ENCODE data around the gene LGMN. TPM values are rescaled to one million over a fixed set of nuclear protein-coding genes. Genes with fewer than 3 reads are reported as not detected.

LGMN gene
- total RNA-seq, 1 experiment from 2014 or later = 48.8 TPM

DNA sequence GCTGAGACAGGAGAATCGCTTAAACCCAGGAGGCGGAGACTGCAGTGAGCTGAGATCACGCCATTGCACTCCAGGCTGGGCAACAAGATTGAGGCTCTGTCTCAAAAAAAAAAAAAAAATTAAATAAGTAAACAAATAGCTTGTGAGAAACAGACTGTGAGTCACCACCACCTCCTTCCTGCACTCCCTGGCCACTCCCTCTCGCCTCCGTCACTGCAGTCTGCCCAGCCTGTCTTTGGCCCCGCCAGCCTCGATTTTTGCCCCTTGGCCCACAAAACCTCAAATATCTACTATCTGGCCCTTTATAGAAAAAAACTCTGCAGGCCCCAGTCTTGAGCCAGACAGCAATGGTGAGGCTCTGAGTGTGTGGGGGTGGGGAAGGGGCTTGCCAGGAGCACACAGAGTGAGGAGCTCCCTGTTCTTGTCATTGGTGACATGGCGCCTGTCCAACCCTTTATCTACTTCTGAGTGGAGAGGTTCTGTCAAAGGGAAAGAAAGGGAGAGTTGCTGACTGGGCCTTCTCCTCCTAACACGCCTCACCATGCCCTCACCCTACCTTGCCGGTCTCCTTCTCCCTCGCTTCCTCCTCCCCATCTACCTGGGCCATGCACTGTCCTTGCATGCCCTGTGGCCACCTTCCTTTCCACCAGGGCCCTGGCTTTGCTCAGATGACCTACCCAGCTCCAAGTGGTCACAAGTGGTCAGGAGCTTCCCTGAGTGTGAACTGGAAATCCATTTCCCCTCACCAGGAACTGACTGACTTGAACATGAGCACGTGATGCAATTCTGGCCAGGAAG is 22.1 kb downstream of the LGMN start:
- Histone ChIP-seq H3F3A (ENCODE audit: insufficient read depth, low read depth) (peaks cover 56% of the 10 kb centered on the region), H3K9me2 (ENCODE audit: insufficient read depth) (no peaks in the 10 kb centered on the region), H3K79me2 (ENCODE audit: low read depth) (peaks cover 13% of the 10 kb centered on the region; the same call in 1 of the 2 replicates), H3K9me3 (ENCODE audit: insufficient read depth, low read depth) (no peaks in the 10 kb centered on the region), H4K20me1 (ENCODE audit: insufficient read depth) (no peaks in the 10 kb centered on the region), H3K4me3 (no peak overlapping the region), H3K4me1 (replicated peaks; ENCODE audit: insufficient read depth) (peaks cover 65% of the 10 kb centered on the region), H3K27me3 (ENCODE audit: insufficient read depth, low read depth) (no peaks in the 10 kb centered on the region), H3K4me2 (peak overlapping the region; percentile 51), H2AFZ (0 out of 2 replicates have a peak overlapping the region, but pooled peaks have one; percentile 56), H3K36me3 (ENCODE audit: low read depth) (peaks cover 4% of the 10 kb centered on the region; the same call in 1 of the 2 replicates), H3K27ac (peak overlapping the region; percentile 86)
- CTCF ChIA-PET = interaction anchor here (0.6 to 1.0 kb wide), 6 partner anchors 17 to 60 kb away, joined by 3 to 5 read pairs (median 4); no protein-coding TSS in a partner anchor
- POLR2A ChIA-PET (ENCODE audit: unreplicated experiment) = interaction anchor here (0.9 kb wide), 1 partner anchor 36 kb away, joined by 5 read pairs; no protein-coding TSS in a partner anchor
- BruUV-seq (replicated peaks) = no TSS peak
- no peak for TF ChIP-seq CTCF (conservative IDR thresholded peaks at IDR 0.05)
- TF ChIP-seq EZH2 (IDR thresholded peaks at IDR 0.05; ENCODE audit: low read depth) = no peak
- DNase-seq = peak; percentile 69 to 88
- intact Hi-C loops (cut with micrococcal nuclease; ENCODE audit: unreplicated experiment) = no loop called here

DNA sequence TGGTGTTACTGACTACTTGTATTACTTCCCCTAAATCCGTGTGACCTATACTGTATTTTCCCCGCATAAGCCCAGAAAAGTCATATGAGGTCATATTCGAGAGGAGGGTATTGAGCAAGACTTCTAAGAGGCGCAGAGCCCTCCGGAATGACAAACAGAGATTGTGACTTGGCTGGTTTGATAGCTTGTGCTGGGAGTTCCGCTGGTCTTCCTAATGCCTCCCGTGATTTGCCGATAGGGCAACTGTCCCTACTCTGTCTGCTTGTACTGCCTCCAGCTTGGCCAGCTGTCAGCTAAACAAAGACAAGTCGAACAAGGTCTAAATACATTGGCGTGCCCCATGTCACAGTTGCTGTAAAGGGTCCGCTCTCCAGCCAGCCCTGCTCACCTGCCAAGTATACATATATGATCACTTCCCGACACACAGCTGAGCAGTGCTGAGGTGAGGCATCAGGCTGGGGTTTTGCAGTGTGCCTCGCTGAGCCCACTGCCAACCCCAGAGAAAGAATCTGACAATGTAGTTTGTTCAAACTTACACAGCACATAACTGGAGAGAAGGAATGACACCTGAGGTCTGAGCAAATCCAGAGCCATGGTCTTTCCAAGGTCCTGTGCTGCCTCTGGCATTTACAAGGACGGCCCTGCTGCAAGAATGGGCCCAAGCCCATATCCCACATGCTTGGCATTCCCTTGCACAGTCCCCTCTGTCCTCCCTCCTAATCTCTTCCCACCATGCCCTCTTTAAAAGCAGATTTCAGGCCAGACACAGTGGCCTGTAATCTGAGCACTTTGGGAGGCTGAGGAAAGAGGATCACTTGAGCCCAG is 23.7 kb downstream of the LGMN start:
- DNase-seq = no peak
- Histone ChIP-seq H3K9me3 (ENCODE audit: insufficient read depth, low read depth) (no peaks in the 10 kb centered on the region), H3K4me1 (replicated peaks; ENCODE audit: insufficient read depth) (peaks cover 55% of the 10 kb centered on the region), H3K4me3 (no peak overlapping the region), H2AFZ (no peak overlapping the region), H3F3A (ENCODE audit: insufficient read depth, low read depth) (peaks cover 54% of the 10 kb centered on the region), H3K36me3 (ENCODE audit: low read depth) (no peaks in the 10 kb centered on the region), H3K79me2 (ENCODE audit: low read depth) (peaks cover 13% of the 10 kb centered on the region; the same call in 1 of the 2 replicates), H4K20me1 (ENCODE audit: insufficient read depth) (no peaks in the 10 kb centered on the region), H3K9me2 (ENCODE audit: insufficient read depth) (no peaks in the 10 kb centered on the region), H3K27ac (no peak overlapping the region; the same call in 1 of the 2 replicates), H3K27me3 (ENCODE audit: insufficient read depth, low read depth) (no peaks in the 10 kb centered on the region), H3K4me2 (no peak overlapping the region)
- CTCF ChIA-PET = no interaction called here
- POLR2A ChIA-PET (ENCODE audit: unreplicated experiment) = no interaction called here
- intact Hi-C loops (cut with micrococcal nuclease; ENCODE audit: unreplicated experiment) = no loop called here
- TF ChIP-seq CTCF (conservative IDR thresholded peaks at IDR 0.05) = no peak
- TF ChIP-seq EZH2 (IDR thresholded peaks at IDR 0.05; ENCODE audit: low read depth) = no peak
- BruUV-seq (replicated peaks) = no TSS peak

- Histone ChIP-seq H3K36me3 (ENCODE audit: low read depth) (no peaks in the 10 kb centered on the region), H2AFZ (no peak overlapping the region), H3K9me3 (ENCODE audit: insufficient read depth, low read depth) (no peaks in the 10 kb centered on the region), H3F3A (ENCODE audit: insufficient read depth, low read depth) (peaks cover 18% of the 10 kb centered on the region; the same call in 1 of the 2 replicates), H3K79me2 (ENCODE audit: low read depth) (peaks cover 6% of the 10 kb centered on the region; the same call in 1 of the 2 replicates), H3K4me2 (no peak overlapping the region), H4K20me1 (ENCODE audit: insufficient read depth) (no peaks in the 10 kb centered on the region), H3K4me3 (no peak overlapping the region), H3K4me1 (replicated peaks; ENCODE audit: insufficient read depth) (peaks cover 19% of the 10 kb centered on the region), H3K27ac (peak overlapping the region; percentile 18; the same call in 1 of the 2 replicates), H3K9me2 (ENCODE audit: insufficient read depth) (no peaks in the 10 kb centered on the region), H3K27me3 (ENCODE audit: insufficient read depth, low read depth) (no peaks in the 10 kb centered on the region)
- ChIA-PET POLR2A (ENCODE audit: unreplicated experiment) (no interaction called here), CTCF (no interaction called here)
- intact Hi-C loops (cut with micrococcal nuclease; ENCODE audit: unreplicated experiment) = no loop called here
- BruUV-seq (replicated peaks) = no TSS peak
- no peak for TF ChIP-seq CTCF (conservative IDR thresholded peaks at IDR 0.05)
- TF ChIP-seq EZH2 (IDR thresholded peaks at IDR 0.05; ENCODE audit: low read depth) = no peak
- DNase-seq = no peak
These were observed 28.5 kb downstream of the LGMN start for GRCh38 chr14:92719890-92720323.

Measured in PC-9 (cell line).